ENCODE data around the gene PNMA6A. TPM values are rescaled to one million over a fixed set of nuclear protein-coding genes. Genes with fewer than 3 reads are reported as not detected.
A peak's percentile ranks its signal among the peaks of the same experiment; 100 is the strongest.

PNMA6A gene
- total RNA-seq, 1 donor from 2014 or later: 2.0 TPM

GRCh38 chrX:153029875-153030274 is 42.4 kb upstream of the PNMA6A start:
- Mint-ChIP-seq H3K27ac (ENCODE audit: unreplicated experiment) (no peak overlapping the region), H3K36me3 (ENCODE audit: low read depth, unreplicated experiment) (no peaks in the 10 kb centered on the region), H3K27me3 (ENCODE audit: low read depth, unreplicated experiment) (peaks cover 4% of the 10 kb centered on the region), H3K9me3 (ENCODE audit: unreplicated experiment) (no peaks in the 10 kb centered on the region), H3K4me1 (ENCODE audit: low read depth, unreplicated experiment) (no peaks in the 10 kb centered on the region), H3K4me3 (ENCODE audit: unreplicated experiment) (no peak overlapping the region)
- no peak overlapping the region for H3K27ac ChIP-seq (ENCODE audit: low read depth, low read length)
- no peak overlapping the region for H2AFZ ChIP-seq (ENCODE audit: low read depth, low read length)
- H3K9ac ChIP-seq (ENCODE audit: low read length): no peak overlapping the region
- H3K4me3 ChIP-seq (ENCODE audit: insufficient read depth, low read depth, low read length): no peak overlapping the region
- FAIRE-seq (no peak), DNase-seq (ENCODE audit: low read depth) (no peak)
- H3K4me2 ChIP-seq (ENCODE audit: low read length): no peak overlapping the region
- H3K9me3 ChIP-seq (ENCODE audit: insufficient read depth, low read depth, low read length): no peaks in the 10 kb centered on the region
- no peaks in the 10 kb centered on the region for H3K27me3 ChIP-seq (ENCODE audit: insufficient read depth, low read length)
- H3K79me2 ChIP-seq (ENCODE audit: insufficient read depth, low read length): no peaks in the 10 kb centered on the region
- H3K4me1 ChIP-seq (ENCODE audit: insufficient read depth, low read length): no peaks in the 10 kb centered on the region
- TF ChIP-seq EZH2 (IDR thresholded peaks at IDR 0.05; ENCODE audit: insufficient read depth, low read length): no peak
- no peak for TF ChIP-seq CTCF (IDR thresholded peaks at IDR 0.05; ENCODE audit: insufficient read depth, low read depth, low read length)
- no peaks in the 10 kb centered on the region for H4K20me1 ChIP-seq (ENCODE audit: insufficient read depth, low read length)
- H3K36me3 ChIP-seq (ENCODE audit: insufficient read depth, low read length): no peaks in the 10 kb centered on the region

GRCh38 chrX:153030801-153031200 is 41.5 kb upstream of the PNMA6A start:
- Mint-ChIP-seq H3K4me1 (ENCODE audit: low read depth, unreplicated experiment) (no peaks in the 10 kb centered on the region), H3K9me3 (ENCODE audit: unreplicated experiment) (no peaks in the 10 kb centered on the region), H3K27me3 (ENCODE audit: low read depth, unreplicated experiment) (peaks cover 4% of the 10 kb centered on the region), H3K27ac (ENCODE audit: unreplicated experiment) (no peak overlapping the region), H3K36me3 (ENCODE audit: low read depth, unreplicated experiment) (no peaks in the 10 kb centered on the region), H3K4me3 (ENCODE audit: unreplicated experiment) (no peak overlapping the region)
- Histone ChIP-seq H3K4me3 (ENCODE audit: insufficient read depth, low read depth, low read length) (no peak overlapping the region), H2AFZ (ENCODE audit: low read depth, low read length) (no peak overlapping the region), H4K20me1 (ENCODE audit: insufficient read depth, low read length) (no peaks in the 10 kb centered on the region), H3K4me1 (ENCODE audit: insufficient read depth, low read length) (no peaks in the 10 kb centered on the region), H3K36me3 (ENCODE audit: insufficient read depth, low read length) (no peaks in the 10 kb centered on the region), H3K9ac (ENCODE audit: low read length) (no peak overlapping the region), H3K4me2 (ENCODE audit: low read length) (no peak overlapping the region), H3K27me3 (ENCODE audit: insufficient read depth, low read length) (no peaks in the 10 kb centered on the region), H3K27ac (ENCODE audit: low read depth, low read length) (no peak overlapping the region), H3K9me3 (ENCODE audit: insufficient read depth, low read depth, low read length) (no peaks in the 10 kb centered on the region), H3K79me2 (ENCODE audit: insufficient read depth, low read length) (no peaks in the 10 kb centered on the region)
- TF ChIP-seq EZH2 (IDR thresholded peaks at IDR 0.05; ENCODE audit: insufficient read depth, low read length) (no peak), CTCF (IDR thresholded peaks at IDR 0.05; ENCODE audit: insufficient read depth, low read depth, low read length) (no peak)
- no peak for FAIRE-seq
- no peak for DNase-seq (ENCODE audit: low read depth)

DNA sequence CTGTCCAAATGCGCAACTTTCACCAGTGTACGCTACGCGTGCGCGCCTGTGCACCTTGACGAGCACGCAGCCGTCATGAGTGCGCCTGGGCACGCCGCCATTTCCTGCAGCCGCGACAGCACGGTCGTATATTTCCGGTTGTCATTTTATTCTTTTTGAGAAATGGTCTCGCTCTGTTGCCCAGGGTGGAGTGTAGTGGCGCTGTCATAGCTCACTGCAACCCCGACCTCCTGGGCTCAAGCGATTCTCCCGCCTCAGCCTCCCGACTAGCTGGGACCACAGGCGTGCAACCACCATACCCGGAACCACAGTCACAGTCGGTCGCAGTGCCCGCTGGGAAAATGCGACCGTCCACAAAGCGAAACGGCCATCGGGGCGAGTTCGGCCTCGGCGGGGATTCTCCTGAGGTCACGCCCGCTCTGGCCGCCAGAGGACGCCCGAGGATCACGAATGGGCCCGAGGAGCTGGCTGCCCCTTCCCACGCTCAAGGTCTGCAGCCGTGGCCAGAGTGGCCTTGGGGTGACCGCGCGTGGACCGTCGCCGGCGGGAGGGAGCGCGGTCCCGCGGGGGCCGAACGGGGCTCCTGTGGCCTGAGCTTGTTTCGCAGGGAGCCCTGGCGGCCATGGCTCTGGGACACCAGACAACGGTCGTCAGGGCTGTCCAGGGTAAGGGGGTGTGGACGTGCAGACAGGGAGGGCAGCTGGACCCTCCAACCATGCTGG is 39.7 kb upstream of the PNMA6A start:
- peak overlapping the region; percentile 46 for H3K9ac ChIP-seq (ENCODE audit: low read length)
- H3K9me3 ChIP-seq (ENCODE audit: insufficient read depth, low read depth, low read length): no peaks in the 10 kb centered on the region
- peak overlapping the region; percentile 27 for H3K4me3 Mint-ChIP-seq (ENCODE audit: unreplicated experiment)
- no peaks in the 10 kb centered on the region for H3K27me3 ChIP-seq (ENCODE audit: insufficient read depth, low read length)
- H3K4me3 ChIP-seq (ENCODE audit: insufficient read depth, low read depth, low read length): peak overlapping the region; percentile 10
- H3K79me2 ChIP-seq (ENCODE audit: insufficient read depth, low read length): no peaks in the 10 kb centered on the region
- H3K36me3 ChIP-seq (ENCODE audit: insufficient read depth, low read length): no peaks in the 10 kb centered on the region
- no peaks in the 10 kb centered on the region for H3K9me3 Mint-ChIP-seq (ENCODE audit: unreplicated experiment)
- no peak for DNase-seq (ENCODE audit: low read depth)
- H3K4me1 ChIP-seq (ENCODE audit: insufficient read depth, low read length): no peaks in the 10 kb centered on the region
- peak overlapping the region; percentile 75 for H2AFZ ChIP-seq (ENCODE audit: low read depth, low read length)
- H3K27me3 Mint-ChIP-seq (ENCODE audit: low read depth, unreplicated experiment): peaks cover 4% of the 10 kb centered on the region
- peak overlapping the region; percentile 75 for H3K4me2 ChIP-seq (ENCODE audit: low read length)
- H3K27ac ChIP-seq (ENCODE audit: low read depth, low read length): no peak overlapping the region
- H3K27ac Mint-ChIP-seq (ENCODE audit: unreplicated experiment): no peak overlapping the region
- H3K4me1 Mint-ChIP-seq (ENCODE audit: low read depth, unreplicated experiment): no peaks in the 10 kb centered on the region
- TF ChIP-seq CTCF (IDR thresholded peaks at IDR 0.05; ENCODE audit: insufficient read depth, low read depth, low read length) (peak; percentile 39), EZH2 (IDR thresholded peaks at IDR 0.05; ENCODE audit: insufficient read depth, low read length) (no peak)
- H4K20me1 ChIP-seq (ENCODE audit: insufficient read depth, low read length): no peaks in the 10 kb centered on the region
- peak; percentile 68 for FAIRE-seq
- no peaks in the 10 kb centered on the region for H3K36me3 Mint-ChIP-seq (ENCODE audit: low read depth, unreplicated experiment)

Measured in astrocyte (in vitro differentiated cells and primary cell).